Neural cell (in vitro differentiated cells): Measurements from ENCODE around the gene LAMB4. TPM values are rescaled to one million over a fixed set of nuclear protein-coding genes. Genes with fewer than 3 reads are reported as not detected.

Source experiments
- H2AFZ ChIP-seq: fragments of 200-600, 300-800 bp; sonication (generic), shearing (Covaris generic); 2 replicates; pipeline ENCODE4 v1.6.0; 2014; ENCODE audit warnings: low read depth, mild to moderate bottlenecking, antibody characterized with exemption, low read length, moderate library complexity
- H3F3A ChIP-seq: fragments of 200-600 bp; shearing (Covaris generic); 2 replicates; pipeline ENCODE4 v1.6.1; 2016; ENCODE audit warnings: mild to moderate bottlenecking, moderate library complexity, mixed read lengths, antibody characterized with exemption, low read length; ENCODE audit not compliant: insufficient read depth, poor library complexity, severe bottlenecking
- H3K27ac ChIP-seq: fragments of 200-600, 300-800 bp; sonication (generic), shearing (Covaris generic); 2 replicates; pipeline ENCODE4 v1.5.1; 2014; ENCODE audit warnings: mild to moderate bottlenecking, low read length, moderate library complexity
- H3K27me3 ChIP-seq: fragments of 300-800, 200-600 bp; sonication (generic), shearing (Covaris generic); 2 replicates; pipeline ENCODE4 v1.6.0; 2014; ENCODE audit warnings: mild to moderate bottlenecking, low read depth, low read length, moderate library complexity; ENCODE audit not compliant: insufficient read depth
- H3K36me3 ChIP-seq: fragments of 300-800, 200-600 bp; sonication (generic), shearing (Covaris generic); 2 replicates; pipeline ENCODE4 v1.5.1; 2014; ENCODE audit warnings: mild to moderate bottlenecking, antibody characterized with exemption, low read length, moderate library complexity; ENCODE audit not compliant: insufficient read depth
- H3K4me2 ChIP-seq: fragments of 300-800, 200-600 bp; sonication (generic), shearing (Covaris generic); 2 replicates; pipeline ENCODE4 v1.6.0; 2014; ENCODE audit warnings: mild to moderate bottlenecking, low read length
- H3K4me3 ChIP-seq: fragments of 300-800, 200-600 bp; sonication (generic), shearing (Covaris generic); 2 replicates; pipeline ENCODE4 v1.5.1; 2014; ENCODE audit warnings: mild to moderate bottlenecking, low read length, moderate library complexity
- H3K79me2 ChIP-seq: fragments of 200-600 bp; shearing (Covaris generic); replicated peaks from 2 replicates; pipeline ENCODE4 v1.6.0; 2014; ENCODE audit warnings: mild to moderate bottlenecking, low read length, moderate library complexity; ENCODE audit not compliant: insufficient read depth
- H3K9ac ChIP-seq: fragments of 300-800, 200-600 bp; sonication (generic), shearing (Covaris generic); 2 replicates; pipeline ENCODE4 v1.6.1; 2016; ENCODE audit warnings: mild to moderate bottlenecking, low read length, mixed read lengths
- H3K9me2 ChIP-seq: fragments of 200-600 bp; shearing (Covaris generic); 2 replicates; pipeline ENCODE4 v1.6.1; 2016; ENCODE audit warnings: mild to moderate bottlenecking, low read length, mixed read lengths; ENCODE audit not compliant: insufficient read depth
- H3K9me3 ChIP-seq: fragments of 200-600, 300-800 bp; sonication (generic), shearing (Covaris generic); 2 replicates; pipeline ENCODE4 v1.6.1; 2016; ENCODE audit warnings: mild to moderate bottlenecking, mixed run types, low read length, moderate library complexity, mixed read lengths
- H4K20me1 ChIP-seq: fragments of 200-600 bp; shearing (Covaris generic); 2 replicates; pipeline ENCODE4 v1.6.1; 2016; ENCODE audit warnings: mild to moderate bottlenecking, mixed run types; ENCODE audit not compliant: insufficient read depth
- CTCF ChIP-seq: fragments of 450-650 bp; IDR thresholded peaks from 2 replicates; pipeline ENCODE4 v1.5.1; 2014; ENCODE audit warnings: antibody characterized with exemption, mild to moderate bottlenecking, moderate library complexity; ENCODE audit not compliant: poor library complexity, severe bottlenecking
- EP300 ChIP-seq: fragments of 450-650 bp; conservative IDR thresholded peaks from 2 replicates; pipeline ENCODE4 v1.6.1; 2014; ENCODE audit warnings: antibody characterized with exemption, mild to moderate bottlenecking, moderate library complexity; ENCODE audit not compliant: poor library complexity, severe bottlenecking
- EZH2 ChIP-seq: fragments of 200-600, 300-800 bp; shearing (Covaris generic), sonication (generic); IDR thresholded peaks from 2 replicates; pipeline ENCODE4 v1.6.1; 2014; ENCODE audit warnings: antibody characterized with exemption, low read length, borderline replicate concordance, mild to moderate bottlenecking; ENCODE audit not compliant: insufficient read depth, poor library complexity, severe bottlenecking
- MXI1 ChIP-seq: fragments of 450-650 bp; conservative IDR thresholded peaks from 2 replicates; pipeline ENCODE4 v1.6.1; 2014; ENCODE audit warnings: antibody characterized with exemption, mild to moderate bottlenecking; ENCODE audit not compliant: poor library complexity, severe bottlenecking
- POLR2AphosphoS5 ChIP-seq: IDR thresholded peaks from 2 replicates; pipeline ENCODE4 v1.6.1; 2012
- RAD21 ChIP-seq: fragments of 450-650 bp; conservative IDR thresholded peaks from 2 replicates; pipeline ENCODE4 v1.6.1; 2014; ENCODE audit warnings: antibody characterized with exemption, mild to moderate bottlenecking, moderate library complexity
- REST ChIP-seq: IDR thresholded peaks from 2 replicates; pipeline ENCODE4 v1.6.1; 2012; ENCODE audit warnings: borderline replicate concordance
- SMC3 ChIP-seq: fragments of 450-650 bp; conservative IDR thresholded peaks from 2 replicates; pipeline ENCODE4 v1.6.1; 2014; ENCODE audit warnings: antibody characterized with exemption, mild to moderate bottlenecking, moderate library complexity; ENCODE audit not compliant: poor library complexity
- TAF1 ChIP-seq: IDR thresholded peaks from 2 replicates; pipeline ENCODE4 v1.6.1; 2012; ENCODE audit warnings: low read depth
- polyA plus RNA-seq: library from polyadenylated mRNA; depleted of rRNA; stranded (reverse); fragments of >200 nt; gene quantifications from 2 replicates; pipeline ENCODE4 v1.2.3, GENCODE V29; 2014

LAMB4 gene
- polyA plus RNA-seq, 1 donor from 2014 or later: 0.16 TPM

DNA sequence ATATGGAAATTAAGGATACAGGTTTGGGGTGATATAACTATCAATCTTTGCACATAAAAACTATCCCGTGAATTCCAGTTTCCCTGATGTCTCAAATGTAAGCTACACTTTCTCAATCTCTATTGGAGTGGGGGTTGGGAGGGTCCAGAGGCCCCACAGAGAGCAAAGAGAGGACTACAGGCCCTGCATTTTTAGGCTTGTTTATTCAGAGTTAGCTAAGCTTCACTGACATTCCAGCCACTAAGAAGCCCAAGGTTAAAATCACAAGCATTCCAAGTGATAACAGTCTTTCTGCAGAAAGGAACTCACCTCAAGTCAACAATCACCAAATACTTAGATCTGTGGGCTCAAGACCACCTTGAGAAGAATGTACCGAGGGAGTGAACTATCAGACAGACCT, 95.6 kb downstream of the LAMB4 start:
- Histone ChIP-seq H2AFZ (no peak overlapping the region), H3K27ac (no peak overlapping the region)

DNA sequence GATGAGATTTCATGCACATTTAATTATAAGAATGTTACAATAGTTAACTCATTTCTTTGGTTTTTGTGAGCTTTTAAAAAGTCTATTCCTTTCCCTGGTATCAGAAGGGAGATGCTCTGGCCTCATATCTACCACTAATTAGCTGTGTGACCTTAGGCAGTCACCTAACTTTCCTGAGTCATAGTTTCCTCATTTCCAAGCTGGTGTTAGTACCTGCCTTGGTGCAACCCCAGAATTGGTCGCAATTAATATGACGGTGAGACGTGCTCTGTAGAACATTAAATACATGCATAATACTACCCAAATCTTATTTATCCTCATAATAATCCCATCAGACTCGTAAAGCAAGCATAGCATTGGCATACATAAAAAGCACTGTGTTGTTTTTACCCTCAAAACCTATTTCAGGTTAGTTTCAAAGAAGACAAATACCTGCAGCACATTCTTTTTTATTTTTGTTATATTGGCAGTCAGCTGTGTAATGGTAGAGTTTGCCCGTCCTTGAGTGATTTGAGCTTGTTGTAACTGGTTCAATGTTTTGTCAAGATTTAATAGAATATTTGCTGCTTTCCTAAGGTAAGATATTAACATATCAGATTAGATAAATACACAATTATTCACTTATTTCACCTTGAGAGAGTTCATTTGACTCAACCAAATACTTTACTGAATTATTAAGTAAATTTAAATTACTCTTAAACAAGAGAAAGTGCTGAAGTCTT, 96.2 kb downstream of the LAMB4 start:
- Histone ChIP-seq H3K4me3 (no peak overlapping the region), H3K9me2 (no peaks in the 10 kb centered on the region), H2AFZ (no peak overlapping the region), H3K79me2 (no peaks in the 10 kb centered on the region), H3K4me2 (no peak overlapping the region), H3K27me3 (no peaks in the 10 kb centered on the region), H3K9ac (no peak overlapping the region), H4K20me1 (no peaks in the 10 kb centered on the region), H3K9me3 (no peaks in the 10 kb centered on the region), H3K27ac (no peak overlapping the region), H3K36me3 (no peaks in the 10 kb centered on the region), H3F3A (no peaks in the 10 kb centered on the region)
- TF ChIP-seq MXI1: no peak
- TF ChIP-seq EP300: no peak
- no peak for TF ChIP-seq SMC3
- no peak for TF ChIP-seq EZH2
- TF ChIP-seq REST: no peak
- no peak for TF ChIP-seq RAD21

More for the DNA sequence above, 95.6 kb downstream of the LAMB4 start:
- H3K4me2 ChIP-seq: no peak overlapping the region
- no peaks in the 10 kb centered on the region for H3K27me3 ChIP-seq
- H3K9me3 ChIP-seq: no peaks in the 10 kb centered on the region
- no peaks in the 10 kb centered on the region for H3K36me3 ChIP-seq
- H3F3A ChIP-seq: no peaks in the 10 kb centered on the region
- H3K9ac ChIP-seq: no peak overlapping the region
- no peaks in the 10 kb centered on the region for H3K79me2 ChIP-seq
- no peak for TF ChIP-seq SMC3
- TF ChIP-seq REST: no peak
- no peak for TF ChIP-seq TAF1
- TF ChIP-seq EZH2: no peak
- TF ChIP-seq RAD21: no peak
- no peak for TF ChIP-seq MXI1
- no peak for TF ChIP-seq CTCF
- TF ChIP-seq POLR2AphosphoS5: no peak
- no peak for TF ChIP-seq EP300
- no peak overlapping the region for H3K4me3 ChIP-seq
- no peaks in the 10 kb centered on the region for H4K20me1 ChIP-seq
- no peaks in the 10 kb centered on the region for H3K9me2 ChIP-seq
